Tibial nerve (tissue), 4 donors: ENCODE results near the gene ENPP6. TPM values are rescaled to one million over a fixed set of nuclear protein-coding genes. Genes with fewer than 3 reads are reported as not detected.

ENCODE experiments used
- DNase-seq, 2 donors: peaks; one replicate each; pipeline ENCODE4 v3.0.0-alpha.2; 2019; ENCODE audit warnings: low spot score in 2 of 2
- H3K27ac ChIP-seq, 4 donors: fragments of 200-600 bp; sonication (generic) in 3 of 4; one replicate each; pipeline ENCODE4 v1.5.1; 2017 to 2019; ENCODE audit warnings: mild to moderate bottlenecking in 1 of 4
- H3K27me3 ChIP-seq, 2 donors: fragments of 200-600 bp; sonication (generic) in 1 of 2; one replicate each; pipeline versions ENCODE4 v1.5.1 to v1.6.0; 2017 to 2019
- H3K36me3 ChIP-seq, 3 donors: fragments of 200-600 bp; sonication (generic); one replicate each; pipeline ENCODE4 v1.5.1; 2018 to 2019
- H3K4me1 ChIP-seq, 4 donors: fragments of 200-600 bp; sonication (generic) in 3 of 4; one replicate each; pipeline ENCODE4 v1.5.1; 2017 to 2019
- H3K4me3 ChIP-seq, 4 donors: fragments of 200-600 bp; sonication (generic) in 3 of 4; one replicate each; pipeline ENCODE4 v1.5.1; 2017 to 2019; ENCODE audit warnings: mild to moderate bottlenecking in 1 of 4, moderate library complexity in 1 of 4
- H3K9me3 ChIP-seq, 4 donors: fragments of 200-600 bp; sonication (generic) in 3 of 4; one replicate each; pipeline ENCODE4 v1.5.1; 2017 to 2019
- EP300 ChIP-seq, 2 donors: sonication (generic); formaldehyde crosslinking; IDR thresholded peaks; one replicate each; pipeline ENCODE4 v1.6.1; 2017; ENCODE audit warnings: antibody characterized with exemption in 2 of 2, mild to moderate bottlenecking in 1 of 2
- POLR2A ChIP-seq, 2 donors: fragments of 450-650 bp; IDR thresholded peaks; one replicate each; pipeline ENCODE4 v1.6.1; 2017; ENCODE audit warnings: antibody characterized with exemption in 2 of 2, mild to moderate bottlenecking in 2 of 2, moderate library complexity in 2 of 2
- WGBS, 2 donors: methylation state at CpG; one replicate each; pipeline ENCODE4 v1.1.5; 2018; 5-methylcytosine and 5-hydroxymethylcytosine counted together
- total RNA-seq, 4 donors: library from RNA; depleted of rRNA; stranded (reverse); fragments of >200 nt; gene quantifications; one replicate each; pipeline ENCODE4 v1.1.0, GENCODE V29; 2016
- TF ChIP-seq, protein P1 (sequence below), 5 experiments: fragments of 200-600 bp in 3 of 5; fragments of 450-650 bp in 2 of 5; sonication (generic) in 3 of 5; IDR thresholded peaks; one replicate each; pipeline ENCODE4 v1.5.1; 2016 to 2019; ENCODE audit warnings: antibody characterized with exemption in 5 of 5, mild to moderate bottlenecking in 3 of 5, moderate library complexity in 2 of 5

The ENPP6 gene
- total RNA-seq = 10 to 100 TPM; 12.6 to 42.6 (median 30.3) TPM

DNA sequence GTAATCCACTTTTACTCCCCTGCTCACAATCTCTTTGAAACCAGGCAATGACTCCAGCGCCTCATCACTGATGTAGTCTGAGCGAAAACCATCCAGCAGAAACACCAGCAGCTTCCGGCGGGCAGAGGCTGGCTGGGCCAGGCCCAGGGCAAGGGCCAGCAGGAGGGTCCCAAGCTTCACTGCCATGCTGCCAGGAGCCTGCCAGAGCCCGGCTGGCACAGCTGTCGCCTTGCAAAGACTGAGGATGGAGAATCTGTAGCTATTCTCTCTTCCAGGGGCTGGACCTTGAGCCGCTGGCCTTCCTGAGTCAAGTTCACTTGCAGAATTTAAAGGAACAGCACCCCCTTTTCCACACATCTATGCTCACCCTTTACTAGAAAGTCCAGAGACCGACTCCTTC is at the start of gene ENPP6:
TSS of gene ENPP6 (minus strand) at position 240 of the 400 bp plus-strand sequence. CDS start at position 186, 54 bp downstream.
- Histone ChIP-seq H3K9me3 (no peaks in the 10 kb centered on the region), H3K27me3 (no peaks in the 10 kb centered on the region), H3K4me1 (peaks cover 0 to 14% (median 0%) of the 10 kb centered on the region in 4 donors), H3K36me3 (no peaks in the 10 kb centered on the region), H3K4me3 (peak within 1 kb of the TSS in 2 of 4 donors; percentile 22 to 52), H3K27ac (peak within 1 kb of the TSS in 3 of 4 donors; percentile 16 to 63 (median 50))
- no peak for DNase-seq
- 57% methylated on average over 8 of the region's 8 CpGs for WGBS, 2 donors
- TF ChIP-seq, protein P1, sequence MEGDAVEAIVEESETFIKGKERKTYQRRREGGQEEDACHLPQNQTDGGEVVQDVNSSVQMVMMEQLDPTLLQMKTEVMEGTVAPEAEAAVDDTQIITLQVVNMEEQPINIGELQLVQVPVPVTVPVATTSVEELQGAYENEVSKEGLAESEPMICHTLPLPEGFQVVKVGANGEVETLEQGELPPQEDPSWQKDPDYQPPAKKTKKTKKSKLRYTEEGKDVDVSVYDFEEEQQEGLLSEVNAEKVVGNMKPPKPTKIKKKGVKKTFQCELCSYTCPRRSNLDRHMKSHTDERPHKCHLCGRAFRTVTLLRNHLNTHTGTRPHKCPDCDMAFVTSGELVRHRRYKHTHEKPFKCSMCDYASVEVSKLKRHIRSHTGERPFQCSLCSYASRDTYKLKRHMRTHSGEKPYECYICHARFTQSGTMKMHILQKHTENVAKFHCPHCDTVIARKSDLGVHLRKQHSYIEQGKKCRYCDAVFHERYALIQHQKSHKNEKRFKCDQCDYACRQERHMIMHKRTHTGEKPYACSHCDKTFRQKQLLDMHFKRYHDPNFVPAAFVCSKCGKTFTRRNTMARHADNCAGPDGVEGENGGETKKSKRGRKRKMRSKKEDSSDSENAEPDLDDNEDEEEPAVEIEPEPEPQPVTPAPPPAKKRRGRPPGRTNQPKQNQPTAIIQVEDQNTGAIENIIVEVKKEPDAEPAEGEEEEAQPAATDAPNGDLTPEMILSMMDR (IDR thresholded peaks at IDR 0.05) = no peak
- TF ChIP-seq POLR2A (IDR thresholded peaks at IDR 0.05) (no peak), EP300 (IDR thresholded peaks at IDR 0.05) (no peak)

DNA sequence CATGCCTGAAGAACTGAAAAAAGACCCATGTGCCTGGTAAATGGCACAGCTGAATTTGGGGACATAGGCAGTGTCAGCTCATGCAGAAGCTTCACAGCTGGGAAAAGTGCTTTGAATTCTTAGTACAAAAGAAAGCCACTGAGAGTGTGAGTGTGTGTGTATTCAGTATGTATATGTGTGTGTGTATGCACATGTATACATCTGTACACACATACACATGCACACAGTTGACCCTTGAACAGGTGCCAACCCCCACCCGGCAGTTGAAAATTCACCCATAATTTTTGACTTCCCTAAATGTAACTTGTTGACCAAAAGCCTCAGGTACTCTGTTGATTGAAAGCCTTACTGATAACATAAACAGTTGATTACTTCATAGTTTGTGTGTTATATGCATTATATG is 49.5 kb upstream of the ENPP6 start:
- TF ChIP-seq EP300 (IDR thresholded peaks at IDR 0.05) = no peak
- TF ChIP-seq POLR2A (IDR thresholded peaks at IDR 0.05) = no peak
- TF ChIP-seq, protein P1 (IDR thresholded peaks at IDR 0.05) = no peak
- H3K36me3 ChIP-seq = no peaks in the 10 kb centered on the region
- DNase-seq = no peak
- H3K4me1 ChIP-seq = peaks cover 0 to 17% (median 4%) of the 10 kb centered on the region in 4 donors
- H3K27ac ChIP-seq = peak overlapping the region in 1 of 4 donors; percentile 86
- WGBS, 2 donors = 88 to 91% methylated on average over 1 of the region's 1 CpG
- no peaks in the 10 kb centered on the region for H3K9me3 ChIP-seq
- no peaks in the 10 kb centered on the region for H3K27me3 ChIP-seq
- no peak overlapping the region for H3K4me3 ChIP-seq

DNA sequence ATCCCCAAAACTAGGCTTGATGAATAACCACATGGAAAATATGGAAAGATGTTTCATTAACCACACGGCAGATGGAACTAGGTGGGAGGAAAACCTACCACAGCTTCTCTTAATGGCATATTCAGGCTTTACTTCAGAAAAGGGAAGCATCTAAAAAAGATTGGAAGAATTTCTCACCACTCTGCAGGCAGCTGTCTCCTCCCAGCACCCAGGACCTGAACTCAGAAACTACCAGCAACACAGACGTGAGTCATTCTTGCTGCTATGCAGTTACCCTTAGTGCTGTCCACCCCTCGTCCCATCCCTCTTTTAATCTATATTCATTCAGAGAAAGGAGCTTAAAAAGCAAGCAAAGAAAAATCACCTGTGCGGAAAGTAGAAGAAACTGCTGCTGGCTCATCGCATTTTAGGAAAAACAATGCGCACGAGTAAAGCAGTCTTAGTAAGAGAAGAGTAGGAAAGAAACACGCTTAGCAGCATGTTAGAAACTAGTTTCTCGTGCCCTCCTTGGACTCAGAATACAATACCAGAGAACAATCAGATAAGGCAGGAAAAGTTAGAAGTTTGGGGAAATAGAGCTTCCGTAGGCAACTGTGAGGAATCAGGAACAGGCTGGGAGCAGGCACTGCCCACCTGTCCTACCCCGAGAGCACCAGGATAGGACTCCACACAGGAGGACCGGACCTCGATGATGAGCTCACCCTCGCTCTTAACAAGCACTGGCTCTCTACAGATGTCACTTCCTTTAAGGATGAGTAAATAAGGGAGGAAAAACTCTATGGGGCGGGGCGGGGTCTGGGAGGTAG is 48.1 kb upstream of the ENPP6 start:
- WGBS, 2 donors = 76 to 81% methylated on average over 16 of the region's 16 CpGs
- no peak for DNase-seq
- H3K27ac ChIP-seq = peak overlapping the region in 2 of 4 donors; percentile 24 to 28

DNA sequence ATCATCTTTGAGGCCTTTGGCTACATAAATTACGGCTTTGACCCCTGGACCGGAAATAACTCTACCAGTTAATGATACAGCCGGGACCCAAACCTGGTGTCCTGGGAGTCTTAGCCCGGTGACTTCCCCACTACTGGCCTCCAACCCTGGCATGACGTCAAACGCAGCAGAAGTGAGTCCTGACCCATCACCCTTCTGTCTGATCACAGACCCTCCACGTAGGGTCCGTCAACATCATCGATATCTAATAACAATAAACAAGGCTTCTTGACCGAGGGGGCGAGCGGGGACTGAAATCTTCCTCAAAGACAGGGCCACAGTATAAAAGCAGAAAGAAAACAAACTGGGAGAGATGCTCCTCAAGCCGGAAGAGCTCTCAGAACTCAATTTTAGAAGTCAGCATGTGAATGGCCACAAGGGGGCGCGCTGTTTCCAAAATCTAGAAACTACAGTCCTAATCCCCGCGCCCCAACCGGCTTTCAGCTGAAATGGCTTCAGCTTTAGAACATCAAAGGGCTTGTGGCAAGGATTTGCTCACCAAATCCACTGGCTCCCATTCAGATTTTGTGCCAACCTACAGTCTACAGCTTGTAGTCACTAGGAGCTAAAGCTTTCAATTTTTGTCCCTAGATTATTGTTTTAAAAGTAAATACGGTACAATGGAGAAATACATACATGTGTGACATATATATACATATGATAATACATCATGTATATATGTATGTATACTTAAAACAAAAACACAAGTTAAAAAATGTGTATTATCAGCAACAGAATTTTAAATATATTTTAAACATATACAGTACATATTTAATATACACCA is 46.4 kb upstream of the ENPP6 start:
- Histone ChIP-seq H3K9me3 (no peaks in the 10 kb centered on the region), H3K27me3 (no peaks in the 10 kb centered on the region), H3K4me3 (no peak overlapping the region), H3K27ac (no peak overlapping the region), H3K4me1 (peaks cover 0 to 31% (median 4%) of the 10 kb centered on the region in 4 donors), H3K36me3 (no peaks in the 10 kb centered on the region)
- 12 to 16% methylated on average over 19 of the region's 19 CpGs for WGBS, 2 donors
- DNase-seq = peak; percentile 95 to 99
- TF ChIP-seq EP300 (IDR thresholded peaks at IDR 0.05) (peak in 1 of 2 donors; percentile 66), POLR2A (IDR thresholded peaks at IDR 0.05) (no peak)
- TF ChIP-seq, protein P1 (IDR thresholded peaks at IDR 0.05) = peak; percentile 80 to 94 (median 90)

More for the DNA sequence above, 48.1 kb upstream of the ENPP6 start:
- TF ChIP-seq, protein P1 (IDR thresholded peaks at IDR 0.05) = no peak
- TF ChIP-seq POLR2A (IDR thresholded peaks at IDR 0.05) = no peak
- no peak for TF ChIP-seq EP300 (IDR thresholded peaks at IDR 0.05)
- H3K36me3 ChIP-seq = no peaks in the 10 kb centered on the region
- peak overlapping the region in 1 of 4 donors; percentile 24 for H3K4me3 ChIP-seq
- peaks cover 0 to 20% (median 4%) of the 10 kb centered on the region in 4 donors for H3K4me1 ChIP-seq
- H3K9me3 ChIP-seq = no peaks in the 10 kb centered on the region
- no peaks in the 10 kb centered on the region for H3K27me3 ChIP-seq
